ENCODE results near the gene RTN3.
A peak's percentile ranks its signal among the peaks of the same experiment; 100 is the strongest.
"Not testable (repeated sequence)": the region's sequence is repeated elsewhere in the genome, so short reads cannot be mapped to it uniquely, and the experiment has no call there.

RTN3 gene

GRCh38 chr11:63680834-63681320 is 423 bp upstream of the RTN3 start:
- DNase-seq (ENCODE audit: low spot score) (peak; percentile 13), FAIRE-seq (no peak)

GRCh38 chr11:63682066-63683021 is 1.0 kb downstream of the RTN3 start:
- peak; percentile 16 for DNase-seq (ENCODE audit: low spot score)

GRCh38 chr11:63683133-63683991 is 2.1 kb downstream of the RTN3 start:
- FAIRE-seq: no peak

More at GRCh38 chr11:63682066-63683021, 1.0 kb downstream of the RTN3 start:
- FAIRE-seq: no peak

GRCh38 chr11:63685158-63685721 is 3.9 kb downstream of the RTN3 start:
- not testable (repeated sequence) for DNase-seq (ENCODE audit: low spot score); FAIRE-seq

More at GRCh38 chr11:63683133-63683991, 2.1 kb downstream of the RTN3 start:
- no peak for DNase-seq (ENCODE audit: low spot score)

- FAIRE-seq: no peak
- no peak for DNase-seq (ENCODE audit: low spot score)
These were observed 5.6 kb downstream of the RTN3 start for GRCh38 chr11:63686926-63687325.

- FAIRE-seq: no peak
- no peak for DNase-seq (ENCODE audit: low spot score)
These were observed 6.5 kb downstream of the RTN3 start for GRCh38 chr11:63687845-63688244.

GRCh38 chr11:63694596-63694995 is 13.3 kb downstream of the RTN3 start:
- FAIRE-seq: no peak

GRCh38 chr11:63698976-63699733 is 17.9 kb downstream of the RTN3 start:
- DNase-seq (ENCODE audit: low spot score): no peak
- no peak for FAIRE-seq

More at GRCh38 chr11:63694596-63694995, 13.3 kb downstream of the RTN3 start:
- no peak for DNase-seq (ENCODE audit: low spot score)

GRCh38 chr11:63699896-63700295 is 18.6 kb downstream of the RTN3 start:
- no peak for DNase-seq (ENCODE audit: low spot score)
- no peak for FAIRE-seq

- DNase-seq (ENCODE audit: low spot score) (no peak), FAIRE-seq (no peak)
These were observed 24.2 kb downstream of the RTN3 start for GRCh38 chr11:63705526-63705925.

- DNase-seq (ENCODE audit: low spot score) (no peak), FAIRE-seq (no peak)
These were observed 27.5 kb downstream of the RTN3 start for GRCh38 chr11:63708764-63709163.

- FAIRE-seq (no peak), DNase-seq (ENCODE audit: low spot score) (no peak)
These were observed 28.1 kb downstream of the RTN3 start for GRCh38 chr11:63709336-63709884.

- FAIRE-seq (no peak), DNase-seq (ENCODE audit: low spot score) (no peak)
These were observed 29.3 kb downstream of the RTN3 start for GRCh38 chr11:63710476-63711217.

- DNase-seq (ENCODE audit: low spot score) (no peak), FAIRE-seq (no peak)
These were observed 30.5 kb downstream of the RTN3 start for GRCh38 chr11:63711838-63712237.

GRCh38 chr11:63713766-63714165 is 32.5 kb downstream of the RTN3 start:
- no peak for FAIRE-seq

GRCh38 chr11:63716046-63716445 is 34.7 kb downstream of the RTN3 start:
- DNase-seq (ENCODE audit: low spot score): no peak
- FAIRE-seq: no peak

More at GRCh38 chr11:63713766-63714165, 32.5 kb downstream of the RTN3 start:
- DNase-seq (ENCODE audit: low spot score): no peak

- FAIRE-seq: no peak
- no peak for DNase-seq (ENCODE audit: low spot score)
These were observed 37.7 kb downstream of the RTN3 start for GRCh38 chr11:63719001-63719400.

- DNase-seq (ENCODE audit: low spot score) (no peak), FAIRE-seq (no peak)
These were observed 38.7 kb downstream of the RTN3 start for GRCh38 chr11:63719987-63720386.

GRCh38 chr11:63720611-63721010 is 39.3 kb downstream of the RTN3 start:
- DNase-seq (ENCODE audit: low spot score) (no peak), FAIRE-seq (no peak)

- FAIRE-seq (no peak), DNase-seq (ENCODE audit: low spot score) (no peak)
These were observed 48.0 kb downstream of the RTN3 start for GRCh38 chr11:63729326-63729725.
